GM21381 (cell line): ENCODE results near the gene CD19.
"Not testable (repeated sequence)": the region's sequence is repeated elsewhere in the genome, so short reads cannot be mapped to it uniquely, and the experiment has no call there.

Source experiments
- ATAC-seq: cut with Tn5 transposase; IDR thresholded peaks from one replicate; pipeline ENCODE4 v1.9.1; 2021; ENCODE audit warnings: mild to moderate bottlenecking, moderate library complexity; ENCODE audit not compliant: unreplicated experiment

Gene CD19

GRCh38 chr16:28905800-28906372 lies 25.9 kb upstream of the CD19 start:
- ATAC-seq = no peak

GRCh38 chr16:28910086-28911031 lies 21.4 kb upstream of the CD19 start:
- ATAC-seq = no peak

- no peak for ATAC-seq
Observed at GRCh38 chr16:28912558-28912957, 19.2 kb upstream of the CD19 start.

DNA sequence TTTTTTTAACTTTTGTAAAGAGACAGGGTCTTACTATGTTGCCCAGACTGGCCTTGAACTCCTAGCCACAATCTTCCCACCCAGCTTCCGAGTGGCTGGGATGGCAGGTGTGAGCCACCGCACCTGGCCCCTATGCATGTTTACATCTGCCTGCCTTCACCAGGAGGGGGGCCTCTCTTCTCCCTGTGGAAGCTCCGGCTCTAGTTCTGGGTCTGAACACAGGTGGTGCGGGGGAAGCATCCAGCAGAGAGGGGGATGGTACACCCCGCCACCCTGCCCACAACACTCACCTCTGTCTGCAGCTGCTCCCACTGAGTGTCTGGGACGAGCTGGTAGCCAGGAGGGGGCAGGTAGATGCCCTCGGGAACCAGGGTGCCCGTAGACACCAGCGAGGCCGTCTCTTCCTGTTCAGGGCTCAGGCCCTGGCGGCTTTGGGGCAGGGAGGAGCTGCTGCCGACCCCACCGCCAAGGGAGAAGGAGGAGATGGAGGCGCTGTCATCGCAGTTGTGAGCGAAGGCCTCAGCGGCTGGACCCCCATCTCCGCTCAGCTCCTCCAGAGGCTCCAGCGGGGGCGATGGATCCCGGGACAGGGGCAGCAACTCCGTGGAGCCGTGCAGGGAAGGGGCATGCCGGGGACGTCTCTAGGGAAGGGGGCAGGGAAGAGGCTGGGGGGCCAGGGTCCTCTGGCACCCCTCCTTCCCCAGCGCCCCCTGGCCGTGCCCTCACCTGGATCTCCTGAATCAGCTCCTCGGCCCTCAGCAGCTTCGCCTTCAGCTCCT lies 17.6 kb upstream of the CD19 start:
- ATAC-seq = no peak

- ATAC-seq = no peak
Observed at GRCh38 chr16:28915181-28915580, 16.6 kb upstream of the CD19 start.

DNA sequence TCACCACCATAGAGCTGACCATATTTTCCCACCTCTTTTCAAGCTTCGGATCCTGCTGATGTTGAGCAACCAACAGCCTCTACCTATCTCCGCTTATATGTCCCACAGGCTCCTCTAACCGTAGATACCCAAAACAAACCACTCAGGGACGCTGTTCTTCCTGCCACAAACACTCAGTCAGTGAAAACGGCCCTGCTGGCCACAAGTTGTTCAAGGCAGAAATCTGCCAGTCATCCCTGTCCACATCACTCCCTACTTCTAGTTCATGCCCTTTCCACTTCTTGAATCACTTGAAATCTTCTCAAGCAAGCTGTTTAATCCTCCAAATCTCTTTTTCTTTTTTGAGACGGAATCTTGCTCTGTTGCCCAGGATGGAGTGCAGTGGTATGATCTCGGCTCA lies 14.7 kb upstream of the CD19 start:
- ATAC-seq = no peak

DNA sequence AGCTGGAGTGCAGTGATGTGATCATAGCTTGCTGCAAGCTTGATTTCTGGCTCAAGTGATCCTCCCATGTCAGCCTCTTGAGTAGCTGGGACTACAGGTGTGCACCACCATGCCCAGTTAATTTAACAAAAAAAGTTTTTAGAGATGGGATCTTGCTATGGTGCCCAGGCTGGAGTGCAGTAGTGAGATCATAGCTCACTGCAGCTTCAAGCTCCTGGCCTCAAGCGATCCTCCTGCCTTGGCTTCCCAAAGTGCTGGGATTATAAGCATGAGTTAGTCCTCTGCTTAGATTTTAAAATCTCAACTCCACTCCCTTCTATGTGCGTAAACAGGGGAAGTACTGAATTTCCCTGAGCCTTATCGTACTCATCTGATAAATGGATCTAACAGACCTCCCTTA lies 13.1 kb upstream of the CD19 start:
- ATAC-seq = no peak

GRCh38 chr16:28923231-28923587 lies 8.6 kb upstream of the CD19 start:
- no peak for ATAC-seq

DNA sequence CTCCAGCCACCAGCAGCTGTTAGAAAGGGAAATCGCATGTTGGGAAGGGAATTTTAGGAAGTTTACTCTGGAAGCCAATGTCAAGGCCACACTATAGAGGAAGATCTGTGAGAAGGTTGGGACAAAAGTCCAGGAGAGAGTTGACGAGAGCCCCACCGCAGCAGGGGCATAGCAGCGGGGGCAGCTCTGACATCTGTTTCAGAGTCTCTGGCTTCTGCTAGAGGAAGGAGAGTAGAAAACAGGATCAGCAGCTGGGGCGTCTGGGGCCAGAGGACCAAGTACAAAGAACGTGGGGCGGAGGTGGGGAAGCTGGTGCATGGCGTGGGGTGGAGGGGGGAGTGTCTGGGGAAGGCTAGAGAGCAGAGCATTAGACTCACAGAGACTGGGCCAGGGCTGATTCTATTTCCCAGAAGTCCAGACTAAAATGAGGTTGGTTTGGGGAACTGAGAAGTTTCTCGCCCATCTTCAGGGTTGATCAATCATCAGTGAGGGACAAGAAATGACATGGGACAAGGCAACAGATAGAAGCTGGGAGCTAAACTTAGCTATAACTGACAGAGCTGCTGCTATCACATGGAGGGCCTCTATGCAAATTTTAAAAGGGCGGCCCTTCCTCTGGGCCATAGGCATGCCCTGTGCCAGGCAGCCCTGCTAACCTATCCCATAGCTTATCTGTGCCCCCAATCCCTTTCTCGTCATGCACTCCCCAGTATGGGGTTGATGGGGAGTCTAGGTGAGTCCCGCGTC lies 7.9 kb upstream of the CD19 start:
- ATAC-seq = peak; percentile 45

GRCh38 chr16:28924399-28924761 lies 7.4 kb upstream of the CD19 start:
- no peak for ATAC-seq

DNA sequence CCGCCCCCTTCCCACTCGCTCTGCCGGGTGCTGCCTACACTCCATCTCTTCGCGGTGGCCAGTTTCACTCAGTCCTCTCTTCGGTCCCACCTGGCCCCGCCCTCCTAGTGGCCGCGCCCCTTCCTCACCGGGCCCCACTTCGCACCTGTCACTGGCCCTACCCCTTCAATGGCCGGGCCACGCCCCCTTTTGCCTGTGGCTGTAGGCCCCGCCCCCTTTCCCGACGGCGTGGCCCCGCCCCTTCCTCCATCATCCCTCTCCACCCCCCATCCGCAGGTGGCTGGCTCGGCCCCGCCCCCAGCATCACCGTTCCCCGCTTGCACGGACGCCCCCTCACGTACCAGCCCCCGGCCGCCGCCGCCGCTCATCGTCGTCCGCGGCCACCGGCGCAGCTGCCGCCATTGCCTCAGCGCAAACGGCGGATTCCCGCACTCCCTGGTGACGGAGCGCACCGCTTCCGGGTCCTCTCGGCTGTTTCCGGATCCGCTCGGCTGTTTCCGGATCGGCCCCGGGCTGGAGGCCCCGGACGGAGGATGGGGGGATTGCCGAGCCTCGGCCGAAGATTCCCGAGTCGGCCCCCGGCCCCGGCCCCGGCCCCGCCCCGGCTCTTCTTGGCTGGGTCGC lies 6.9 kb upstream of the CD19 start, which contains the start of gene RABEP2:
Gene RABEP2, minus strand, starts transcription at position 477 of the 624 bp plus-strand sequence. Its CDS starts 75 bp downstream, at position 402.
- ATAC-seq = peak; percentile 59

DNA sequence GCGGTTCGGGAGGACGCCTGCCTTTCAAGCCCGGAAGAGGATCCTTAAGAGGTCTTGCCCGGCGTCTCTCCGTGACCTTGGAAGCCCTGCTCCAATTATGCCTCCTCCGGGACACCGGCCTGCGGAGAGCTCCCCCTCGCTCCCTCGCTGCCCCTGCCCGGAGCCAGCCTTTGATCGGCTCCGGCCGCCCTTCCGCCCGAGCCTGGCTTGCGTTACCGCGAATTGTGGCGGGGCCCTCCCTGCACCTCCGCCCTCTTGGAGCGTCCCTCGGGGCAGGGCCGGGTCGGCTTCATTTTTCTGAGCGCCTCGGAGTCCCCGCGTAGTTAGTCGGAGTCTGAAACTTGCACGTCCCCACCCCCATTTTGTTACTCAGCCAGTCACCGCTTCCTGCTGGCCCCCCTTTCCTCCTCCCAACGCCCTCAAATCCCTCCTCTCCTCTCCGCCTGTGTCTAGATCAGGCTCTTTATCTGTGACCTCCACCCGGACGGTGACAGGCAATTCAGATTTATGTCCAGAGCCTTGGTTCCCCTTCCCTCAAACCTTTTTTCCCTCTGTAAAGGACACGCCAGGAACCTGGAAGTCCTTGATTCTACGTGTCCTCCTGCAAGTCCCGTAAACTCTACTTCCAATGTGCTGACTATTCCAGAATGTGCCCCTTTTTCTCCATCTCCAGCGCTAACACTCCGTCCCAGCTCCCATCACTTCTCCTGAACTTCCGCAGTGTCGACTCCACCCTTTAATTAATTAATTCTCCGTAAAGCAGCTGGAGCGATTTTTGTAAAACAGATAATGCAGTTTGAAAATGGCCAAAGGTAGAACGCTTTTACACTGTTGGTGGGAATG lies 6.2 kb upstream of the CD19 start:
- ATAC-seq = peak; percentile 38

DNA sequence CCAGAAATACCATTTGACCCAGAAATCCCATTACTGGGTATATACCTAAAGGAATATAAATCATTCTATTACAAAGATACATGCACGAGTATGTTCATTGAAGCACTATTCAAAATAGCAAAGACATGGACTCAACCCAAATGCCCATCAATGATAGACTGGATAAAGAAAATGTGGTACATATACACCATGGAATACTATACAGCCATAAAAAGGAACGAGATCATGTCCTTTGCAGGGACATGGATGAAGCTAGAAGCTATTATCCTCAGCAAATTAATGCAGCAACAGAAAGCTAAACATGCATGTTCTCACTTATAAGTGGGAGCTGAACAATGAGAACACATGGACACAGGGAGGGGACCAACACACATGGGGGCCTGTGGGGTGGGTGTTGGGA lies 5.5 kb upstream of the CD19 start:
- not testable (repeated sequence) for ATAC-seq

DNA sequence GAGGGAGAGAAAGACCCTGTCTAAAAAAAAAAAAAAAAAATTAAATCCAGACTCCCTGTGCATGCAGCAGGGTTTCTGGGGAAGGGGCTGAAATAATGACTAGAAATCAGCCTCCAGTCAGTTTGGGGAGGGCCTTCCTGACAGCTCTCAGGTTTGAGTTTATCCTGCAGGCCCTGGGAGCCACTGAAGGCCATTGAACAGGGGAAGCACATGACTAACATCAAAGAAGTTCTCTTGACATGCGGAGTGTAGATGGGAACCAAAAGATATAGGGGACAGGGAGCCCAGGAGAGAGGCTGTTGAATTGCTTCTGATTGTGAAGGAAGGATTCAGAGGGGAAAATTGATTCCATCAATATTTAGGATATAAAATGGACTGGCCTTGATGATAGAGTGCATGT lies 4.0 kb upstream of the CD19 start:
- no peak for ATAC-seq

GRCh38 chr16:28930203-28930602 lies 1.6 kb upstream of the CD19 start:
- no peak for ATAC-seq

DNA sequence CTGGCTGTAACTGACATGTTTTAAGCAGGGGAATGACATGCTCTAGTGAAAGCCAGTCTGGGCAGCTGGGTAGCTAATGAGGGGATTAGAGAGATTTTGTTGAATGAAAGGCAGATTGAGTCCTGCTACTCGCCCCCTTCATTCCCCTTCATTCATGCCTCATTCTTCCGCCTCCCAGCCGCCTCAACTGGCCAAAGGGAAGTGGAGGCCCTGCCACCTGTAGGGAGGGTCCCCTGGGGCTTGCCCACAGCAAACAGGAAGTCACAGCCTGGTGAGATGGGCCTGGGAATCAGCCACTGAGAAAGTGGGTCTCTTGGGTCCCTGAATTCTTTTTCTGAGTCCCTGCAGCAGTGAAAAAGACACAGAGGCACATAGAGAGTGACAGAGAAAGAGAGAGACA lies 1.1 kb upstream of the CD19 start:
- peak; percentile 47 for ATAC-seq

DNA sequence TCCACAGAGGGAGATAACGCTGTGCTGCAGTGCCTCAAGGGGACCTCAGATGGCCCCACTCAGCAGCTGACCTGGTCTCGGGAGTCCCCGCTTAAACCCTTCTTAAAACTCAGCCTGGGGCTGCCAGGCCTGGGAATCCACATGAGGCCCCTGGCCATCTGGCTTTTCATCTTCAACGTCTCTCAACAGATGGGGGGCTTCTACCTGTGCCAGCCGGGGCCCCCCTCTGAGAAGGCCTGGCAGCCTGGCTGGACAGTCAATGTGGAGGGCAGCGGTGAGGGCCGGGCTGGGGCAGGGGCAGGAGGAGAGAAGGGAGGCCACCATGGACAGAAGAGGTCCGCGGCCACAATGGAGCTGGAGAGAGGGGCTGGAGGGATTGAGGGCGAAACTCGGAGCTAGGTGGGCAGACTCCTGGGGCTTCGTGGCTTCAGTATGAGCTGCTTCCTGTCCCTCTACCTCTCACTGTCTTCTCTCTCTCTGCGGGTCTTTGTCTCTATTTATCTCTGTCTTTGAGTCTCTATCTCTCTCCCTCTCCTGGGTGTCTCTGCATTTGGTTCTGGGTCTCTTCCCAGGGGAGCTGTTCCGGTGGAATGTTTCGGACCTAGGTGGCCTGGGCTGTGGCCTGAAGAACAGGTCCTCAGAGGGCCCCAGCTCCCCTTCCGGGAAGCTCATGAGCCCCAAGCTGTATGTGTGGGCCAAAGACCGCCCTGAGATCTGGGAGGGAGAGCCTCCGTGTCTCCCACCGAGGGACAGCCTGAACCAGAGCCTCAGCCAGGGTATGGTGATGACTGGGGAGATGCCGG lies 769 bp downstream of the CD19 start:
- ATAC-seq = no peak

DNA sequence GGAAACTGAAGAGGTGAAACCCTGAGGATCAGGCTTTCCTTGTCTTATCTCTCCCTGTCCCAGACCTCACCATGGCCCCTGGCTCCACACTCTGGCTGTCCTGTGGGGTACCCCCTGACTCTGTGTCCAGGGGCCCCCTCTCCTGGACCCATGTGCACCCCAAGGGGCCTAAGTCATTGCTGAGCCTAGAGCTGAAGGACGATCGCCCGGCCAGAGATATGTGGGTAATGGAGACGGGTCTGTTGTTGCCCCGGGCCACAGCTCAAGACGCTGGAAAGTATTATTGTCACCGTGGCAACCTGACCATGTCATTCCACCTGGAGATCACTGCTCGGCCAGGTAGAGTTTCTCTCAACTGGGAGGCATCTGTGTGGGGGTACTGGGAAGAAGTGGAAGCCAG lies 1.4 kb downstream of the CD19 start:
- ATAC-seq = no peak

DNA sequence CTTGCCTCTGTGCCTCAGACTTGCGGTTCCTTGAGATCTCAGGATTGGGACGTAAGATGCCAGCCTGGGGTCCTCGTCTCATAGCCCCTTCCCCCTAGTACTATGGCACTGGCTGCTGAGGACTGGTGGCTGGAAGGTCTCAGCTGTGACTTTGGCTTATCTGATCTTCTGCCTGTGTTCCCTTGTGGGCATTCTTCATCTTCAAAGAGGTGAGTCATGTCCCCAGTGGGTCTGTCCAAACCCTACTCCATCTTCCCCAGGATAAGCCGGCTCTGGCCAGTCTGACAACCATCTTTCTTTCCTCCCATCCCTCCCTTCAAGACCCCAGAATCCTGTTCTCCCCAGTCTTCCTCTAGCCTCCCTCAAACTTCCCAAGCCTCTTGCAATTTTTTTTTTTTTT lies 3.6 kb downstream of the CD19 start:
- ATAC-seq = no peak
